NCI-H146 (cell line): Measurements from ENCODE around the gene PRDM16.

Experiments used
- DNase-seq: peaks from one replicate; lab custom pipeline; 2025; lab: John Stamatoyannopoulos, UW

PRDM16 gene

GRCh38 chr1:3124246-3124645 lies 55.2 kb downstream of the PRDM16 start:
- DNase-seq: no peak

DNA sequence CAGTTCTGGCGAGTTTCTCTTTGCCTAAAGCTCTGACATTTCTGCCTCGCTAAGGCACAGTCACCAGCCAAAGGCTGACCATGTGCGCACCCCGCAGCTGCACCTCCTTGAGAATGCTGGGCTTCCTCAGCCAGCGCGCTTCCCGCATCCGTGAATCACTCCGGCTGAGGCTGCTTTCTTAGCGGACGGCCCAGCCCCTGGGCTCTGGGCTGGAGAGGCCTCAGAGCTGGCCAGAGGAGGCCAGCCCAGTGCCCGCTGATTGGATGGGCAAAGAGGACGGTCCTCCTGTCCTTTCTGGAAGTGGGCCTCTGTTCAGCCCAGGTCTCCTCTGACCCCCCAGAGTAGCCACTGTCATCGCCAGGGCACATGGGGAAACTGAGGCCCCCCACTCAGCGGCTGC lies 56.1 kb downstream of the PRDM16 start:
- no peak for DNase-seq

- DNase-seq: no peak
Observed at GRCh38 chr1:3125546-3126368, 56.8 kb downstream of the PRDM16 start.

- no peak for DNase-seq
Observed at GRCh38 chr1:3126756-3127678, 58.0 kb downstream of the PRDM16 start.

DNA sequence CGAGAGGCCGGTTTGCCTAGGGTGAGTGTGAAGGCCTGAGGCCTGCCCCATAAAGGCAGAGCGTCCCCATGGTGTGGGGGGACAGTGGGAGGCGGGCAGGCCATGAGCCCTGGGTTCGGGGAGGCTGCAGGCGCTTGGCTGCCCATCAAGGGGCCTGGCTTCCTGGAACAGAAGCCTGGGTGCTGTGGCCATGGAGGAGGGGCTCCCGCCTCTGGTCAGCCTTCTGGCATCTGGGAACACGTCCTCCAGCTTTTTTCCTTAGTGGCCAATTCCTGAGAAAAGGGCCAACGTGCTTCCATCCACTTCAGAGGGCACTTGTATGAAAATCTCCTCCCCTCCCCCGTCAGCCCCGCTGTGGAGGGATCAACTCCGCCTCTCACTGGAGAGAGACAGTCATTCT lies 58.7 kb downstream of the PRDM16 start:
- no peak for DNase-seq

DNA sequence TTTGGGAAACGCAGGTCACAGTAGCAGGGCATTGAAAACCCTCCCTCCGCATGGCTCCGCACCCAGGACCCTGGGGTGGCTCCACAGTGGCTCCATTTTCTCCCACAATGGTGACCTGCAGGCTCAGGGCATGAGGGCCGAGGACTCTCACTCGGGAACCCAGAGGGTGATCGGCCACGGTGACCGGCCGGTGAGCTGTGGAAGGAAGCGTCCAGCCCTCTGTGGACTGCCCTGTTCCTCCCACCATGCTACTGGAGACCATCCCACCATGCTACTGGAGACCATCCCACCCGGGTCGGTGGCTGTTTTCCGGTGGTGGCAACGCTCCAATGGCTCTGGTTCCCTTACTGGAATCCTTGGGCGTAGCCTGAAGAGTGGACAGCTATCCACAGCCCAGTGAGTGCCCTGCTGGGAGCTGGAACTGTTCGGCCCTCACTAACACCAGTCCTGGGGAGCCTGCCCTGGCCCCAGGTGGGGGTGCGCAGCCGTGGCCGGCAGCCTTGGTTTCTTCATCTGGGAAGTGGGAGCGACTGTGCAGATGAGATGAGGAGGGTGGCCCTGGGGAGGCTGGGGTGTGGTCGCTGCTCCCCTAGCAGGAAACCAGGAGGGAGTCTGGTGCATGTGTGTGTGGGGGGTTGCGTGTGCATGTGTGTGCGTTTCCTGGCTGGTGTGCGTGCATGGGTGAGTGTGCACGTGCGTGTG lies 59.6 kb downstream of the PRDM16 start:
- no peak for DNase-seq

GRCh38 chr1:3129133-3129490 lies 60.1 kb downstream of the PRDM16 start:
- DNase-seq: no peak

- DNase-seq: no peak
Observed at GRCh38 chr1:3130268-3130667, 61.3 kb downstream of the PRDM16 start.

- DNase-seq: no peak
Observed at GRCh38 chr1:3132660-3133059, 63.7 kb downstream of the PRDM16 start.

DNA sequence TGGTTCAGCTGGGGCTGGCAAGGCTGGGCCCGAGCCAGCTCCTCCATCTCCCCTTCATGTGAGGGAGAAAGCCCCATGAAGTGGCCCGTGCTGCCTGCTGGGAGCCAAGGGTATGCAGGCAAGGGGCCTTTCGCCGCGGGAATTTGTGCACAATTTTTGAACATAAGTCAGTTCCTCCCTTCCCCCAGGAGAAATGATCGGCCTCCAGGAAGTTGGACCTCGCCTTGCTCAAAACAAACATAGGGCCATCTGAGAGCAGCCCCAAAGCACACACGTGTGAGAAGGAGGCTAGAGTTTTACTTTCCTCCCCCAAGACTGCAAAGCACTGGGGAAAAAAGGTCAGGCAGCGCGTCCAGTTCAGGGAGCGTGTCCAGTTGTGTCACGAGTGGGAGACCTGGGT lies 64.7 kb downstream of the PRDM16 start:
- no peak for DNase-seq

DNA sequence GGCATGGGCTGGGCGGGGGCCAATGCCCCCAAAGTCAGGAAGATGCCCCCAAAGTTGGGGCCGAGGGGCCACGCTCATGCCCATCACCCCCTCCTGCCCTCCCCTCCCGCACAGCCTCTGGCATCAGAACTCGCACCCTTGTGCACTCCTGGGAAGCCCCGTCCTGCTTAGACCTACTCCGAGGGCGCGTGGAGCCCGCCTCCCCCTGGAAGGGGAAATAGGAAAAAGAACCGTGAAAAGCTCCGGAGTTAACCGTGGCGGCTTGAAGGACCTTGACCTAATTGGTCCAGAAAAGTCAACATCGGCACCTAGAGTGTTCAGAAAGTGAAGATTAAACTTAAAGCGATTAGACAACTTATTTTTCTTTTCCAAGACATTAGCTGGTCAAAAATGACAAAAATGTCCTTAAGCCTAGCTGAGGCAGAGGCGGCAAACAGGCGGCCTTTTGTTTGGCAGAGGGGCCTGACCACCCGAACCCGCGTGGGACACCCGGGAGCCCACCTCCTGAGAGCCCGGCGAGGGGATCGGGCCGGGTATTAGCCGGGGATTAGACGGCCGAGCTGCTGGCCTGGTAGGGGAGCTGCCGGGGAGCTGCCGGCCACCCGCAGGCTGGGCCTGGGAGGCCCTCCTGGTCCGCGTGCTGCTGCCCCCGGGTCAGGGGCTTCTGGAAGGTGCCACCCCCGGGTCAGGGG lies 65.5 kb downstream of the PRDM16 start:
- no peak for DNase-seq

DNA sequence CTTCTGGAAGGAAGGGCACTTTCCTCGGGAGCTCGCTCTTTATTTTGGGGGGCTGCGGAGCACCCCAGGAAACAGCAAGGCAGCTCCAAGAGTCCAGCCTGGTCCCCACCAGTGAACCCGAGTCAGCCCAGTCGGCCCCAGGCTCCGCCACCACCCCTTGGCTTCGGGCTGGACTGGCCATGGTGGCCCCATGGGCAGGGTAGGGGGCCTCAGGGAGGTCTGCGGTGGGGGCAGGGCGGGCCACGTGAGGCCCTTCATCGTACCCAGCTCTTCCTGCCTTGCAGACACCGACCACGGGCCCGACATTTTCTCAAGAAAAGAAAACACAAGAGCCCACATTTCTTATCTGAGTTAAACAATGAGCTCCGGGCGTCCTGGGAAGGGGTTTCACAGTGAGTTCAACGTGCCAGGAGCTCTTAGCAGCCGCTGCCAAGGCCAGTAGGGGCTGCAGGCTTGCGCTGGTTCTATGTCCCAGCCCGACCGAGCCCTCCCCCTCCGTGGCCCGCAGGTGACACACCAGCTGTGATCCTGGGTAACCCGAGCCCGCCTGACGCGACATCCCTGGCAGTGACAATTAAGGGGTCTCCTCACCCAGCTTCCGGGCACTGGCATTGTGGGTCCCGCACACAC lies 66.2 kb downstream of the PRDM16 start:
- DNase-seq: no peak

DNA sequence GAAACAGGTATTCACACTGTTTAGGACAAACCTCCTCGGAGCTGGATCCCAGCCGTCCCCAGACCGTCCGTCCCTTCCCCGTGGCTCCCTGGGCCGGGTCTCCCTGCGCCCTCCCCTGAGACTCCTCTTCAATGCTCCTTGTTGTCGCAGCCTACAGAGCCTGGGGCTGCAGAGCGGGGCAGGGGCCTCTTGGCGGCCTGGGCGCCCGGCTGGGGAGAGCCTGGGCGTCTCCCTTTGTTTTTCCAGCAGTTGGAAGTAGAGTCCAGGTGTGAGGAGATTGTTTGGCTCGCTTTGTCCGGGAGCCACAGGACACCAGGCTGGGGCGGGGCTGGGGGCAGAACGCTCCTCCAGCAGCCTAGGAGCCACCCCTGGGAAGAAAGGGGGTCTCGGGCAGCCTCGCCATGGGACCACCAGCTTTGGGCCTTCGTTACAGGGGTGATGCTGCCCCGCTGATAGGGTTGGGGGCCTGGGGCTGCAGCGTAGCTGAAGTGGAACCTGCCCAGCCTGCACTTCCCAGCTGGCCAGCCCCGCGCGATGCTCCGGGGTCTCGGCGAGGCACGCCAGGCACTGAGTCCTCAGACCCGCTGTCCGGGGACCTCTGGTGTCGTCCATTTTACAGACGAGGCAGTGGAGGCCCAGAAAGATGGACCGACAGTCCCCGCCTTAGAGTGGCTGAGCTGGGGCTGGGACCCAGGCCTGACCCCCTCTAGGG lies 66.9 kb downstream of the PRDM16 start:
- no peak for DNase-seq

- DNase-seq: no peak
Observed at GRCh38 chr1:3136532-3136931, 67.5 kb downstream of the PRDM16 start.

- DNase-seq: no peak
Observed at GRCh38 chr1:3137111-3138100, 68.4 kb downstream of the PRDM16 start.

DNA sequence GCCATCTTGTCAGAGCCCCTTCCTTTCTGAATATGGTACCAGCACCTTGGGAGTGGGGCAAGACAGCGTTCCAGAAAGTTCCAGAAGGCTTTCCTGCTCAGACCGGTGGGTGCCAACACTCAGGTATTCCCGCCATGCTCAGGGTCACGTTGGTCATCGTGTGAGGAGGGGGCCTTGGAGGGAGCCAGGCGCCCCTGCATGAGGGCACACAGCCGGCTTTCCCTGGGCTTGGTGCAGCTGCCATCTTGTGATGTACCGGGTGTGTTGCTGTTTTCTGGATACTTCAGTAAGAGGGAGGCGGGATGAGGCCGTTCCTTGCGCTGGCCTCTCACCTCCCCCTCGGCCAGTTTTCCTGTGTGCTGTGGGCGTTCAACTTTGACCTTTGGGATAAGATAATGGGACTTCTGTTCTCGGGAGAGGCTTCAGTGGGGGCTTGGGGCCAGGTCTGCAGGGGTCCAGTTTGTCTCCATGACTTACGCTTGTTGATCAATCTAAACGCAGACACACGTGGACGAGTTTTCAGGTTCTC lies 69.7 kb downstream of the PRDM16 start:
- no peak for DNase-seq

DNA sequence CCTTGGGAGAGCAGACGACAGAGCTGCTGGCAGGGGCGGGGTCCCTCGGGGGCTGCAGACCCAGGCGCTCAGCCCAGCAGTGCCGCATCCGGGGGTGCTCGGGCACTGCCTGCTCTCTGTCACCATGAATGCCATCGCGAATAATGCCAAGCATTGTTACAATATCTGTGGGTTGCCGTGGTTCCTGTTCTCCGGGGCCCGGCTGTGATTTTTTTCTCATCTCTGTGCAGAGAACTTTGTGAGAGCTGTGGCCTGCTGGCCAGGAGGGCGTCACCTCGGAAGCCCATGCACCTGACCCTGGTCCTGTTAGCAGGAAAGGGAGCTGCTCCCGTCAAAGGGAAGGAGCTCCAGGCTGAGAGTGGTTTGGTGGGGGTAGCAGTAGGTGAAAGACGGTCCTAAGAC lies 70.4 kb downstream of the PRDM16 start:
- no peak for DNase-seq

GRCh38 chr1:3139871-3140361 lies 70.9 kb downstream of the PRDM16 start:
- DNase-seq: no peak

- no peak for DNase-seq
Observed at GRCh38 chr1:3140437-3140836, 71.4 kb downstream of the PRDM16 start.
